ENCODE results near the gene MEF2D. TPM values are rescaled to one million over a fixed set of nuclear protein-coding genes. Genes with fewer than 3 reads are reported as not detected.

The MEF2D gene
- total and polyA plus RNA-seq, 3 donors from 2014 or later = 34.4 to 113 (median 96.8) TPM

- Histone ChIP-seq H3K36me3 (ENCODE audit: low read depth, missing control alignments) (no peaks in the 10 kb centered on the region), H3K27ac (no peak overlapping the region), H3K27me3 (no peaks in the 10 kb centered on the region), H3K4me3 (no peak overlapping the region), H3K4me1 (no peaks in the 10 kb centered on the region), H3K9me3 (no peaks in the 10 kb centered on the region)
- intact Hi-C loops (cut with DNase I; ENCODE audit: low total_unique reads) = no loop called here
- DNase-seq = no peak
- WGBS, 2 donors = 96 to 97% methylated on average over 4 of the region's 4 CpGs
- TF ChIP-seq CTCF (IDR thresholded peaks at IDR 0.05) (no peak), POLR2A (IDR thresholded peaks at IDR 0.05) (no peak)
Observed at GRCh38 chr1:156547434-156547833, 46.9 kb upstream of the MEF2D start.

GRCh38 chr1:156546267-156546666 lies 45.7 kb upstream of the MEF2D start:
- H3K9me3 ChIP-seq = no peaks in the 10 kb centered on the region
- H3K27ac ChIP-seq = no peak overlapping the region
- WGBS, 2 donors = 95 to 96% methylated on average over 3 of the region's 3 CpGs
- TF ChIP-seq CTCF (IDR thresholded peaks at IDR 0.05) (no peak), POLR2A (IDR thresholded peaks at IDR 0.05) (no peak)
- no peaks in the 10 kb centered on the region for H3K4me1 ChIP-seq
- DNase-seq = no peak
- intact Hi-C loops (cut with DNase I; ENCODE audit: low total_unique reads) = no loop called here
- no peaks in the 10 kb centered on the region for H3K27me3 ChIP-seq
- no peaks in the 10 kb centered on the region for H3K36me3 ChIP-seq (ENCODE audit: low read depth, missing control alignments)
- H3K4me3 ChIP-seq = no peak overlapping the region

- 94 to 95% methylated on average over 3 of the region's 3 CpGs for WGBS, 2 donors
- DNase-seq = no peak
- Histone ChIP-seq H3K27ac (no peak overlapping the region), H3K9me3 (no peaks in the 10 kb centered on the region), H3K36me3 (ENCODE audit: low read depth, missing control alignments) (no peaks in the 10 kb centered on the region), H3K4me3 (no peak overlapping the region), H3K27me3 (no peaks in the 10 kb centered on the region), H3K4me1 (no peaks in the 10 kb centered on the region)
- intact Hi-C loops (cut with DNase I; ENCODE audit: low total_unique reads) = no loop called here
- TF ChIP-seq CTCF (IDR thresholded peaks at IDR 0.05) (no peak), POLR2A (IDR thresholded peaks at IDR 0.05) (no peak)
Observed at GRCh38 chr1:156544592-156545102, 44.1 kb upstream of the MEF2D start.

GRCh38 chr1:156543066-156543465 lies 42.5 kb upstream of the MEF2D start:
- TF ChIP-seq POLR2A (IDR thresholded peaks at IDR 0.05) (no peak), CTCF (IDR thresholded peaks at IDR 0.05) (no peak)
- no peaks in the 10 kb centered on the region for H3K36me3 ChIP-seq (ENCODE audit: low read depth, missing control alignments)
- no peak for DNase-seq
- intact Hi-C loops (cut with DNase I; ENCODE audit: low total_unique reads) = no loop called here
- no peaks in the 10 kb centered on the region for H3K27me3 ChIP-seq
- WGBS, 2 donors = 84% methylated on average over 1 of the region's 1 CpG
- no peaks in the 10 kb centered on the region for H3K4me1 ChIP-seq
- H3K4me3 ChIP-seq = no peak overlapping the region
- H3K27ac ChIP-seq = no peak overlapping the region
- H3K9me3 ChIP-seq = no peaks in the 10 kb centered on the region

GRCh38 chr1:156540955-156541354 lies 40.4 kb upstream of the MEF2D start:
- Histone ChIP-seq H3K27ac (no peak overlapping the region), H3K4me1 (no peaks in the 10 kb centered on the region), H3K36me3 (ENCODE audit: low read depth, missing control alignments) (no peaks in the 10 kb centered on the region), H3K9me3 (no peaks in the 10 kb centered on the region), H3K27me3 (no peaks in the 10 kb centered on the region), H3K4me3 (no peak overlapping the region)
- WGBS, 2 donors = 96% methylated on average over 2 of the region's 2 CpGs; no CpG with 5 or more reads in 1 of the 2 donors
- TF ChIP-seq POLR2A (IDR thresholded peaks at IDR 0.05) (no peak), CTCF (IDR thresholded peaks at IDR 0.05) (no peak)
- intact Hi-C loops (cut with DNase I; ENCODE audit: low total_unique reads) = no loop called here
- DNase-seq = no peak

Measured in testis (tissue), 3 donors.